Measurements from ENCODE around the gene RNF208.

RNF208 gene

DNA sequence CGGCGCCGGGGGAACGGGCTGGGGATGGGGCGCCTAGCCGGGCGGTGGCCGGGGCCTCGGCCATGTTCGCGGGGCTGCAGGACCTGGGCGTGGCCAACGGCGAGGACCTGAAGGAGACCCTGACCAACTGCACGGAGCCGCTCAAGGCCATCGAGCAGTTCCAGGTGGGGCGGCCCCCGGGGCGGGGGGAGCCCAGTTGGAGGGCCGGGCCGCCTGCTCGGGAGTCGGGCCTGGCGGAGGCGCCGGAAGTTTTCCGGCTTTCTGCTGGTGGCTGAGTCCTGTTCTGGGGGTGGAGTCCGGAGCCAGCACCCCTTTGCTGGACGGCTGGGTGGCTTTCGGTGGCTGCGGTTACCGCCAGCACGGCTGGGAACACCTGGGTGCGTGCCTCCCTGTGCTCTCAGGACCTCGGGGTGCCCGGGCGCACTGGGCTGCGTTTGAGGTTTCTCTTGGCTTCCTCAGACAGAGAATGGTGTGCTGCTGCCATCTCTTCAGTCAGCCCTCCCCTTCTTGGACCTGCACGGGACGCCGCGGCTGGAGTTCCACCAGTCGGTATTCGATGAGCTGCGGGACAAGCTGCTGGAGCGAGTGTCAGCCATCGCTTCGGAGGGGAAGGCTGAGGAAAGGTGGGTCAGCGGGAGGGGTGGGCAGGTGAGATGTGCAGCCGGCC lies 33.5 kb upstream of the RNF208 start (continued):
- TF ChIP-seq, protein P1, sequence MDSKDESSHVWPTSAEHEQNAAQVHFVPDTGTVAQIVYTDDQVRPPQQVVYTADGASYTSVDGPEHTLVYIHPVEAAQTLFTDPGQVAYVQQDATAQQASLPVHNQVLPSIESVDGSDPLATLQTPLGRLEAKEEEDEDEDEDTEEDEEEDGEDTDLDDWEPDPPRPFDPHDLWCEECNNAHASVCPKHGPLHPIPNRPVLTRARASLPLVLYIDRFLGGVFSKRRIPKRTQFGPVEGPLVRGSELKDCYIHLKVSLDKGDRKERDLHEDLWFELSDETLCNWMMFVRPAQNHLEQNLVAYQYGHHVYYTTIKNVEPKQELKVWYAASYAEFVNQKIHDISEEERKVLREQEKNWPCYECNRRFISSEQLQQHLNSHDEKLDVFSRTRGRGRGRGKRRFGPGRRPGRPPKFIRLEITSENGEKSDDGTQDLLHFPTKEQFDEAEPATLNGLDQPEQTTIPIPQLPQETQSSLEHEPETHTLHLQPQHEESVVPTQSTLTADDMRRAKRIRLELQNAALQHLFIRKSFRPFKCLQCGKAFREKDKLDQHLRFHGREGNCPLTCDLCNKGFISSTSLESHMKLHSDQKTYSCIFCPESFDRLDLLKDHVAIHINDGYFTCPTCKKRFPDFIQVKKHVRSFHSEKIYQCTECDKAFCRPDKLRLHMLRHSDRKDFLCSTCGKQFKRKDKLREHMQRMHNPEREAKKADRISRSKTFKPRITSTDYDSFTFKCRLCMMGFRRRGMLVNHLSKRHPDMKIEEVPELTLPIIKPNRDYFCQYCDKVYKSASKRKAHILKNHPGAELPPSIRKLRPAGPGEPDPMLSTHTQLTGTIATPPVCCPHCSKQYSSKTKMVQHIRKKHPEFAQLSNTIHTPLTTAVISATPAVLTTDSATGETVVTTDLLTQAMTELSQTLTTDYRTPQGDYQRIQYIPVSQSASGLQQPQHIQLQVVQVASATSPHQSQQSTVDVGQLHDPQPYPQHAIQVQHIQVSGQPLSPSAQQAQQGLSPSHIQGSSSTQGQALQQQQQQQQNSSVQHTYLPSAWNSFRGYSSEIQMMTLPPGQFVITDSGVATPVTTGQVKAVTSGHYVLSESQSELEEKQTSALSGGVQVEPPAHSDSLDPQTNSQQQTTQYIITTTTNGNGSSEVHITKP (tag by site-specific recombination; IDR thresholded peaks at IDR 0.05) = peak; percentile 50
- TF ChIP-seq, protein P2, sequence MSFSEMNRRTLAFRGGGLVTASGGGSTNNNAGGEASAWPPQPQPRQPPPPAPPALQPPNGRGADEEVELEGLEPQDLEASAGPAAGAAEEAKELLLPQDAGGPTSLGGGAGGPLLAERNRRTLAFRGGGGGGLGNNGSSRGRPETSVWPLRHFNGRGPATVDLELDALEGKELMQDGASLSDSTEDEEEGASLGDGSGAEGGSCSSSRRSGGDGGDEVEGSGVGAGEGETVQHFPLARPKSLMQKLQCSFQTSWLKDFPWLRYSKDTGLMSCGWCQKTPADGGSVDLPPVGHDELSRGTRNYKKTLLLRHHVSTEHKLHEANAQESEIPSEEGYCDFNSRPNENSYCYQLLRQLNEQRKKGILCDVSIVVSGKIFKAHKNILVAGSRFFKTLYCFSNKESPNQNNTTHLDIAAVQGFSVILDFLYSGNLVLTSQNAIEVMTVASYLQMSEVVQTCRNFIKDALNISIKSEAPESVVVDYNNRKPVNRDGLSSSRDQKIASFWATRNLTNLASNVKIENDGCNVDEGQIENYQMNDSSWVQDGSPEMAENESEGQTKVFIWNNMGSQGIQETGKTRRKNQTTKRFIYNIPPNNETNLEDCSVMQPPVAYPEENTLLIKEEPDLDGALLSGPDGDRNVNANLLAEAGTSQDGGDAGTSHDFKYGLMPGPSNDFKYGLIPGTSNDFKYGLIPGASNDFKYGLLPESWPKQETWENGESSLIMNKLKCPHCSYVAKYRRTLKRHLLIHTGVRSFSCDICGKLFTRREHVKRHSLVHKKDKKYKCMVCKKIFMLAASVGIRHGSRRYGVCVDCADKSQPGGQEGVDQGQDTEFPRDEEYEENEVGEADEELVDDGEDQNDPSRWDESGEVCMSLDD (tag by site-specific recombination; IDR thresholded peaks at IDR 0.05) = no peak
- TF ChIP-seq ZNF223 (tag by site-specific recombination; IDR thresholded peaks at IDR 0.05) = no peak
- TF ChIP-seq, protein P3, sequence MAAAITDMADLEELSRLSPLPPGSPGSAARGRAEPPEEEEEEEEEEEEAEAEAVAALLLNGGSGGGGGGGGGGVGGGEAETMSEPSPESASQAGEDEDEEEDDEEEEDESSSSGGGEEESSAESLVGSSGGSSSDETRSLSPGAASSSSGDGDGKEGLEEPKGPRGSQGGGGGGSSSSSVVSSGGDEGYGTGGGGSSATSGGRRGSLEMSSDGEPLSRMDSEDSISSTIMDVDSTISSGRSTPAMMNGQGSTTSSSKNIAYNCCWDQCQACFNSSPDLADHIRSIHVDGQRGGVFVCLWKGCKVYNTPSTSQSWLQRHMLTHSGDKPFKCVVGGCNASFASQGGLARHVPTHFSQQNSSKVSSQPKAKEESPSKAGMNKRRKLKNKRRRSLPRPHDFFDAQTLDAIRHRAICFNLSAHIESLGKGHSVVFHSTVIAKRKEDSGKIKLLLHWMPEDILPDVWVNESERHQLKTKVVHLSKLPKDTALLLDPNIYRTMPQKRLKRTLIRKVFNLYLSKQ (tag by site-specific recombination; IDR thresholded peaks at IDR 0.05; ENCODE audit: borderline replicate concordance) = no peak
- TF ChIP-seq, protein P4, sequence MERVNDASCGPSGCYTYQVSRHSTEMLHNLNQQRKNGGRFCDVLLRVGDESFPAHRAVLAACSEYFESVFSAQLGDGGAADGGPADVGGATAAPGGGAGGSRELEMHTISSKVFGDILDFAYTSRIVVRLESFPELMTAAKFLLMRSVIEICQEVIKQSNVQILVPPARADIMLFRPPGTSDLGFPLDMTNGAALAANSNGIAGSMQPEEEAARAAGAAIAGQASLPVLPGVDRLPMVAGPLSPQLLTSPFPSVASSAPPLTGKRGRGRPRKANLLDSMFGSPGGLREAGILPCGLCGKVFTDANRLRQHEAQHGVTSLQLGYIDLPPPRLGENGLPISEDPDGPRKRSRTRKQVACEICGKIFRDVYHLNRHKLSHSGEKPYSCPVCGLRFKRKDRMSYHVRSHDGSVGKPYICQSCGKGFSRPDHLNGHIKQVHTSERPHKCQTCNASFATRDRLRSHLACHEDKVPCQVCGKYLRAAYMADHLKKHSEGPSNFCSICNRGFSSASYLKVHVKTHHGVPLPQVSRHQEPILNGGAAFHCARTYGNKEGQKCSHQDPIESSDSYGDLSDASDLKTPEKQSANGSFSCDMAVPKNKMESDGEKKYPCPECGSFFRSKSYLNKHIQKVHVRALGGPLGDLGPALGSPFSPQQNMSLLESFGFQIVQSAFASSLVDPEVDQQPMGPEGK (tag by site-specific recombination; IDR thresholded peaks at IDR 0.05) = peak; percentile 19
- no peak for TF ChIP-seq ZNF350 (tag by site-specific recombination; IDR thresholded peaks at IDR 0.05)
- TF ChIP-seq ZNF335 (tag by site-specific recombination; conservative IDR thresholded peaks at IDR 0.05) = peak; percentile 98
- no peak for TF ChIP-seq ZXDB (tag by site-specific recombination; IDR thresholded peaks at IDR 0.05)
- TF ChIP-seq PRDM1 (tag by site-specific recombination; IDR thresholded peaks at IDR 0.05) = no peak
- TF ChIP-seq FEZF1 (tag by site-specific recombination; IDR thresholded peaks at IDR 0.05) = no peak
- TF ChIP-seq, protein P5, sequence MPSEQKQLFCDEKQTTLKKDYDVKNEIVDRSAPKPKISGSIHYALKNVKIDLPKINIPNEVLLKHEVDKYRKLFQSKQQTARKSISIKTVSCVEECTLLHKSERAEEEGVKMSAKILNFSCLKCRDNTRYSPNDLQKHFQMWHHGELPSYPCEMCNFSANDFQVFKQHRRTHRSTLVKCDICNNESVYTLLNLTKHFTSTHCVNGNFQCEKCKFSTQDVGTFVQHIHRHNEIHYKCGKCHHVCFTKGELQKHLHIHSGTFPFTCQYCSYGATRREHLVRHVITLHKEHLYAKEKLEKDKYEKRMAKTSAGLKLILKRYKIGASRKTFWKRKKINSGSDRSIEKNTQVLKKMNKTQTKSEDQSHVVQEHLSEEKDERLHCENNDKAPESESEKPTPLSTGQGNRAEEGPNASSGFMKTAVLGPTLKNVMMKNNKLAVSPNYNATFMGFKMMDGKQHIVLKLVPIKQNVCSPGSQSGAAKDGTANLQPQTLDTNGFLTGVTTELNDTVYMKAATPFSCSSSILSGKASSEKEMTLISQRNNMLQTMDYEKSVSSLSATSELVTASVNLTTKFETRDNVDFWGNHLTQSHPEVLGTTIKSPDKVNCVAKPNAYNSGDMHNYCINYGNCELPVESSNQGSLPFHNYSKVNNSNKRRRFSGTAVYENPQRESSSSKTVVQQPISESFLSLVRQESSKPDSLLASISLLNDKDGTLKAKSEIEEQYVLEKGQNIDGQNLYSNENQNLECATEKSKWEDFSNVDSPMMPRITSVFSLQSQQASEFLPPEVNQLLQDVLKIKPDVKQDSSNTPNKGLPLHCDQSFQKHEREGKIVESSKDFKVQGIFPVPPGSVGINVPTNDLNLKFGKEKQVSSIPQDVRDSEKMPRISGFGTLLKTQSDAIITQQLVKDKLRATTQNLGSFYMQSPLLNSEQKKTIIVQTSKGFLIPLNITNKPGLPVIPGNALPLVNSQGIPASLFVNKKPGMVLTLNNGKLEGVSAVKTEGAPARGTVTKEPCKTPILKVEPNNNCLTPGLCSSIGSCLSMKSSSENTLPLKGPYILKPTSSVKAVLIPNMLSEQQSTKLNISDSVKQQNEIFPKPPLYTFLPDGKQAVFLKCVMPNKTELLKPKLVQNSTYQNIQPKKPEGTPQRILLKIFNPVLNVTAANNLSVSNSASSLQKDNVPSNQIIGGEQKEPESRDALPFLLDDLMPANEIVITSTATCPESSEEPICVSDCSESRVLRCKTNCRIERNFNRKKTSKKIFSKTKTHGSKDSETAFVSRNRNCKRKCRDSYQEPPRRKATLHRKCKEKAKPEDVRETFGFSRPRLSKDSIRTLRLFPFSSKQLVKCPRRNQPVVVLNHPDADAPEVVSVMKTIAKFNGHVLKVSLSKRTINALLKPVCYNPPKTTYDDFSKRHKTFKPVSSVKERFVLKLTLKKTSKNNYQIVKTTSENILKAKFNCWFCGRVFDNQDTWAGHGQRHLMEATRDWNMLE (tag by site-specific recombination; conservative IDR thresholded peaks at IDR 0.05; ENCODE audit: low read depth) = no peak
- no peak for TF ChIP-seq ZNF777 (tag by site-specific recombination; IDR thresholded peaks at IDR 0.05; ENCODE audit: borderline replicate concordance)
- no peak for TF ChIP-seq ZNF558 (tag by site-specific recombination; IDR thresholded peaks at IDR 0.05)
- TF ChIP-seq YY2 (tag by site-specific recombination; IDR thresholded peaks at IDR 0.05) = no peak
- no peak for TF ChIP-seq ZNF211 (tag by site-specific recombination; IDR thresholded peaks at IDR 0.05; ENCODE audit: low read depth)
- TF ChIP-seq MZF1 (tag by site-specific recombination; IDR thresholded peaks at IDR 0.05; ENCODE audit: borderline replicate concordance) = no peak
- TF ChIP-seq, protein P6, sequence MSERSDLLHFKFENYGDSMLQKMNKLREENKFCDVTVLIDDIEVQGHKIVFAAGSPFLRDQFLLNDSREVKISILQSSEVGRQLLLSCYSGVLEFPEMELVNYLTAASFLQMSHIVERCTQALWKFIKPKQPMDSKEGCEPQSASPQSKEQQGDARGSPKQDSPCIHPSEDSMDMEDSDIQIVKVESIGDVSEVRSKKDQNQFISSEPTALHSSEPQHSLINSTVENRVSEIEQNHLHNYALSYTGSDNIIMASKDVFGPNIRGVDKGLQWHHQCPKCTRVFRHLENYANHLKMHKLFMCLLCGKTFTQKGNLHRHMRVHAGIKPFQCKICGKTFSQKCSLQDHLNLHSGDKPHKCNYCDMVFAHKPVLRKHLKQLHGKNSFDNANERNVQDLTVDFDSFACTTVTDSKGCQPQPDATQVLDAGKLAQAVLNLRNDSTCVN (tag by site-specific recombination; optimal IDR thresholded peaks at IDR 0.05) = peak; percentile 45
- 0 out of 2 replicates have a peak, but pooled peaks have one; percentile 30 for TF ChIP-seq ZNF341 (tag by site-specific recombination; IDR thresholded peaks at IDR 0.05; ENCODE audit: low read depth)
- TF ChIP-seq ZNF530 (tag by site-specific recombination; IDR thresholded peaks at IDR 0.05; ENCODE audit: low read depth) = no peak
- TF ChIP-seq SP3 (tag by site-specific recombination; IDR thresholded peaks at IDR 0.05) = peak; percentile 25
- no peak for TF ChIP-seq ZNF114 (tag by site-specific recombination; IDR thresholded peaks at IDR 0.05)

Measured in HEK293 (cell line).